Smooth muscle cell (in vitro differentiated cells): Measurements from ENCODE around the gene TYW5. TPM values are rescaled to one million over a fixed set of nuclear protein-coding genes. Genes with fewer than 3 reads are reported as not detected.
"Not testable (repeated sequence)": the region's sequence is repeated elsewhere in the genome, so short reads cannot be mapped to it uniquely, and the experiment has no call there.

Source experiments
- DNase-seq: peaks from one replicate; lab custom pipeline; 2025; ENCODE audit not compliant: unreplicated experiment; lab: John Stamatoyannopoulos, UW
- H2AFZ ChIP-seq: fragments of 200-600 bp; sonication (generic); 2 replicates; pipeline ENCODE4 v1.6.0; 2016; ENCODE audit warnings: antibody characterized with exemption, low read depth, mild to moderate bottlenecking
- H3F3A ChIP-seq: fragments of 200-600 bp; sonication (generic); 2 replicates; pipeline ENCODE4 v1.6.0; 2017; ENCODE audit warnings: antibody characterized with exemption, low read depth
- H3K27ac ChIP-seq: fragments of 200-600 bp; sonication (generic); 2 replicates; pipeline ENCODE4 v1.5.1; 2016; ENCODE audit warnings: low read depth, mild to moderate bottlenecking
- H3K27me3 ChIP-seq: fragments of 200-600 bp; sonication (generic); 2 replicates; pipeline ENCODE4 v1.6.1; 2016; ENCODE audit warnings: low read depth, mild to moderate bottlenecking
- H3K36me3 ChIP-seq: fragments of 200-600 bp; sonication (generic); 2 replicates; pipeline ENCODE4 v1.5.1; 2016; ENCODE audit warnings: low read depth
- H3K4me1 ChIP-seq: fragments of 200-600 bp; sonication (generic); 2 replicates; pipeline ENCODE4 v1.5.1; 2016; ENCODE audit warnings: low read depth
- H3K4me2 ChIP-seq: fragments of 200-600 bp; sonication (generic); 2 replicates; pipeline ENCODE4 v1.6.0; 2016; ENCODE audit warnings: mild to moderate bottlenecking
- H3K4me3 ChIP-seq: fragments of 200-600 bp; sonication (generic); 2 replicates; pipeline ENCODE4 v1.5.1; 2016; ENCODE audit warnings: mild to moderate bottlenecking
- H3K79me2 ChIP-seq: fragments of 200-600 bp; sonication (generic); 2 replicates; pipeline ENCODE4 v1.6.0; 2016; ENCODE audit warnings: low read depth, mild to moderate bottlenecking
- H3K9ac ChIP-seq: fragments of 200-600 bp; sonication (generic); 2 replicates; pipeline ENCODE4 v1.6.0; 2016; ENCODE audit warnings: low read depth
- H3K9me3 ChIP-seq: fragments of 200-600 bp; sonication (generic); replicated peaks from 2 replicates; pipeline ENCODE4 v1.5.1; 2016; ENCODE audit warnings: low read depth
- H4K20me1 ChIP-seq: fragments of 200-600 bp; sonication (generic); 2 replicates; pipeline ENCODE4 v1.6.0; 2016; ENCODE audit warnings: low read depth
- WGBS: methylation state at CpG from one replicate; pipeline ENCODE4 v1.1.7; 2016; ENCODE audit warnings: low lambda C conversion rate; 5-methylcytosine and 5-hydroxymethylcytosine counted together
- polyA plus RNA-seq: library from polyadenylated mRNA; unstranded; fragments of >200 nt; fragmentation: Nextera tagmentation; extraction: Ambion mirVana; gene quantifications from 2 replicates; pipeline ENCODE4 v1.2.1, GENCODE V29; 2016
- total RNA-seq: library from RNA; depleted of rRNA; stranded (reverse); fragments of >200 nt; gene quantifications from 2 replicates; pipeline ENCODE4 v1.2.3, GENCODE V29; 2014
- TF ChIP-seq, protein P1 (sequence below): fragments of 200-600 bp; sonication (generic); IDR thresholded peaks from 2 replicates; pipeline ENCODE4 v1.5.1; 2017; ENCODE audit warnings: borderline replicate concordance, mild to moderate bottlenecking, antibody characterized with exemption; ENCODE audit not compliant: insufficient read depth, poor library complexity, severe bottlenecking

The TYW5 gene
- total and polyA plus RNA-seq, 2 experiments from 2014 or later, result 6.6 to 14.6 TPM

- H2AFZ ChIP-seq, result no peak overlapping the region
- no peaks in the 10 kb centered on the region for H3K27me3 ChIP-seq
- no peak for DNase-seq
- peaks cover 3% of the 10 kb centered on the region for H3F3A ChIP-seq
- no peak overlapping the region for H3K27ac ChIP-seq
- peaks cover 13% of the 10 kb centered on the region for H3K4me1 ChIP-seq
- TF ChIP-seq, protein P1, sequence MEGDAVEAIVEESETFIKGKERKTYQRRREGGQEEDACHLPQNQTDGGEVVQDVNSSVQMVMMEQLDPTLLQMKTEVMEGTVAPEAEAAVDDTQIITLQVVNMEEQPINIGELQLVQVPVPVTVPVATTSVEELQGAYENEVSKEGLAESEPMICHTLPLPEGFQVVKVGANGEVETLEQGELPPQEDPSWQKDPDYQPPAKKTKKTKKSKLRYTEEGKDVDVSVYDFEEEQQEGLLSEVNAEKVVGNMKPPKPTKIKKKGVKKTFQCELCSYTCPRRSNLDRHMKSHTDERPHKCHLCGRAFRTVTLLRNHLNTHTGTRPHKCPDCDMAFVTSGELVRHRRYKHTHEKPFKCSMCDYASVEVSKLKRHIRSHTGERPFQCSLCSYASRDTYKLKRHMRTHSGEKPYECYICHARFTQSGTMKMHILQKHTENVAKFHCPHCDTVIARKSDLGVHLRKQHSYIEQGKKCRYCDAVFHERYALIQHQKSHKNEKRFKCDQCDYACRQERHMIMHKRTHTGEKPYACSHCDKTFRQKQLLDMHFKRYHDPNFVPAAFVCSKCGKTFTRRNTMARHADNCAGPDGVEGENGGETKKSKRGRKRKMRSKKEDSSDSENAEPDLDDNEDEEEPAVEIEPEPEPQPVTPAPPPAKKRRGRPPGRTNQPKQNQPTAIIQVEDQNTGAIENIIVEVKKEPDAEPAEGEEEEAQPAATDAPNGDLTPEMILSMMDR, result no peak
- H4K20me1 ChIP-seq, result peaks cover 55% of the 10 kb centered on the region
- no peaks in the 10 kb centered on the region for H3K9me3 ChIP-seq
- H3K36me3 ChIP-seq, result no peaks in the 10 kb centered on the region
- no peak overlapping the region for H3K4me3 ChIP-seq
- WGBS, result 98% methylated on average over 4 of the region's 4 CpGs
- H3K4me2 ChIP-seq, result no peak overlapping the region
- no peak overlapping the region for H3K9ac ChIP-seq
- H3K79me2 ChIP-seq, result peaks cover 90% of the 10 kb centered on the region
These were observed 38.3 kb downstream of the TYW5 start for GRCh38 chr2:199916980-199917379.

GRCh38 chr2:199914372-199914958, 40.8 kb downstream of the TYW5 start:
- Histone ChIP-seq H3K36me3 (no peaks in the 10 kb centered on the region), H3K27me3 (no peaks in the 10 kb centered on the region), H4K20me1 (peaks cover 38% of the 10 kb centered on the region), H3K9me3 (no peaks in the 10 kb centered on the region), H3K4me3 (no peak overlapping the region), H3K4me2 (no peak overlapping the region), H3K79me2 (peaks cover 75% of the 10 kb centered on the region), H3K9ac (no peak overlapping the region), H3K4me1 (peaks cover 13% of the 10 kb centered on the region), H3K27ac (peak overlapping the region; percentile 9), H2AFZ (no peak overlapping the region), H3F3A (peaks cover 3% of the 10 kb centered on the region)
- DNase-seq, result no peak
- 97% methylated on average over 2 of the region's 2 CpGs for WGBS
- TF ChIP-seq, protein P1, result no peak

GRCh38 chr2:199912553-199913114, 42.7 kb downstream of the TYW5 start:
- Histone ChIP-seq H3K4me2 (peak overlapping the region; percentile 96), H3K79me2 (peaks cover 57% of the 10 kb centered on the region), H3K9ac (peak overlapping the region; percentile 8), H3K4me3 (peak overlapping the region; percentile 76), H3K4me1 (peaks cover 13% of the 10 kb centered on the region), H4K20me1 (peaks cover 28% of the 10 kb centered on the region)
- 94% methylated on average over 12 of the region's 12 CpGs for WGBS
- not testable (repeated sequence) for H3K36me3 ChIP-seq, H3F3A ChIP-seq, DNase-seq, H2AFZ ChIP-seq, H3K27me3 ChIP-seq, H3K9me3 ChIP-seq, H3K27ac ChIP-seq

DNA sequence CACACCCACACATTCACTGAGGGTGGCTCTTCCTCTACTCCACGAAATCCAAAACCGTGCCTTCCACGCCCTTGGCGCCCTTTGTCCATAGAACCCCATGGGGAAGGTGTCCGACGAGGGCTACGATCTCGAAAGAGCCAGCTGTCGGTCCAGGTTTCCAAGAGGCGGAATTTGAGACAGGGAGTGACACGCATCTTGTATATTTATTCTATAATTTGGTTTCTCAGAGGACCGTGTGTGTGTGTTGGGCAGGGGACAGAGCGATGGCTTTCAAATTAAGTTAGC, 43.5 kb downstream of the TYW5 start:
- Histone ChIP-seq H3K9ac (peak overlapping the region; percentile 94), H4K20me1 (peaks cover 23% of the 10 kb centered on the region), H3K27me3 (no peaks in the 10 kb centered on the region), H3K36me3 (no peaks in the 10 kb centered on the region), H3K4me2 (peak overlapping the region; percentile 96), H3K4me1 (peaks cover 13% of the 10 kb centered on the region), H3F3A (peaks cover 3% of the 10 kb centered on the region), H3K9me3 (no peaks in the 10 kb centered on the region), H2AFZ (peak overlapping the region; percentile 93), H3K27ac (peak overlapping the region; percentile 92), H3K4me3 (peak overlapping the region; percentile 76), H3K79me2 (peaks cover 50% of the 10 kb centered on the region)
- WGBS, result under 1% methylated on average over 13 of the region's 13 CpGs
- DNase-seq, result no peak
- TF ChIP-seq, protein P1, result no peak
